WTC11 (cell line): ENCODE results near the gene HTR7. TPM values are rescaled to one million over a fixed set of nuclear protein-coding genes. Genes with fewer than 3 reads are reported as not detected.
A peak's percentile ranks its signal among the peaks of the same experiment; 100 is the strongest.

Source experiments
- ATAC-seq: fragments of 200-7000 bp; cut with Tn5 transposase; 2 replicates; pipeline ENCODE4 v1.10.0; 2021; ENCODE audit warnings: mild to moderate bottlenecking, moderate library complexity
- CTCF ChIA-PET: fragments of 300-600 bp; sonication (Branson Sonifier 250); formaldehyde crosslinking; loops from one replicate; lab custom pipeline; 2021; ENCODE audit warnings: antibody characterized with exemption; lab: Charles Lee
- POLR2A ChIA-PET: fragments of 350-600 bp; sonication (Branson Sonifier 250); formaldehyde crosslinking; loops from one replicate; lab custom pipeline; 2021; ENCODE audit warnings: antibody characterized with exemption; lab: Charles Lee
- DNase-seq: peaks from one replicate; pipeline ENCODE4 v3.0.0; 2021; ENCODE audit warnings: low spot score
- H3K27ac Mint-ChIP-seq: 2 replicates; pipeline ENCODE4 v1.8.0; 2021; ENCODE audit warnings: mixed read lengths
- H3K27me3 Mint-ChIP-seq: 2 replicates; pipeline ENCODE4 v1.8.0; 2021; ENCODE audit warnings: low read depth, mild to moderate bottlenecking, moderate library complexity, mixed read lengths
- H3K36me3 Mint-ChIP-seq: 2 replicates; pipeline ENCODE4 v1.8.0; 2021; ENCODE audit warnings: mixed read lengths
- H3K4me1 Mint-ChIP-seq: 2 replicates; pipeline ENCODE4 v1.8.0; 2022; ENCODE audit warnings: mixed read lengths
- H3K4me3 Mint-ChIP-seq: 2 replicates; pipeline ENCODE4 v1.8.0; 2021; ENCODE audit warnings: mild to moderate bottlenecking, moderate library complexity, mixed read lengths
- H3K9me3 Mint-ChIP-seq: 2 replicates; pipeline ENCODE4 v1.8.0; 2021; ENCODE audit warnings: mixed read lengths
- ATF6 ChIP-seq: sonication (generic); formaldehyde crosslinking; IDR thresholded peaks from 2 replicates; pipeline ENCODE4 v1.8.1; 2023; ENCODE audit warnings: mild to moderate bottlenecking, missing genetic modification reagents
- E2F5 ChIP-seq: sonication (generic); formaldehyde crosslinking; IDR thresholded peaks from 2 replicates; pipeline ENCODE4 v1.8.1; 2022; ENCODE audit warnings: mild to moderate bottlenecking, moderate library complexity, missing genetic modification reagents
- FOXK1 ChIP-seq: sonication (generic); formaldehyde crosslinking; IDR thresholded peaks from 2 replicates; pipeline ENCODE4 v1.8.0; 2022; ENCODE audit warnings: mild to moderate bottlenecking, moderate library complexity, missing genetic modification reagents
- FOXP1 ChIP-seq: sonication (generic); formaldehyde crosslinking; IDR thresholded peaks from 2 replicates; pipeline ENCODE4 v1.8.0; 2022; ENCODE audit warnings: missing genetic modification reagents, mild to moderate bottlenecking, moderate library complexity, borderline replicate concordance
- JUN ChIP-seq: sonication (generic); formaldehyde crosslinking; IDR thresholded peaks from 2 replicates; pipeline ENCODE4 v1.8.0; 2023; ENCODE audit warnings: mild to moderate bottlenecking, missing genetic modification reagents
- KAT7 ChIP-seq: sonication (generic); formaldehyde crosslinking; IDR thresholded peaks from 2 replicates; pipeline ENCODE4 v1.8.1; 2023; ENCODE audit warnings: missing genetic modification reagents, mild to moderate bottlenecking, borderline replicate concordance
- MLX ChIP-seq: sonication (generic); formaldehyde crosslinking; IDR thresholded peaks from 2 replicates; pipeline ENCODE4 v1.8.1; 2023; ENCODE audit warnings: mild to moderate bottlenecking, missing genetic modification reagents, moderate library complexity
- MYBL2 ChIP-seq: sonication (generic); formaldehyde crosslinking; IDR thresholded peaks from 2 replicates; pipeline ENCODE4 v1.8.1; 2023; ENCODE audit warnings: mild to moderate bottlenecking, moderate library complexity, missing genetic modification reagents
- NR2C2 ChIP-seq: sonication (generic); formaldehyde crosslinking; IDR thresholded peaks from 2 replicates; pipeline ENCODE4 v1.8.0; 2022; ENCODE audit warnings: mild to moderate bottlenecking, missing genetic modification reagents
- SMAD4 ChIP-seq: sonication (generic); formaldehyde crosslinking; IDR thresholded peaks from 2 replicates; pipeline ENCODE4 v1.8.0; 2022; ENCODE audit warnings: mild to moderate bottlenecking, missing genetic modification reagents
- STAT6 ChIP-seq: sonication (generic); formaldehyde crosslinking; conservative IDR thresholded peaks from 2 replicates; pipeline ENCODE4 v1.8.1; 2023; ENCODE audit warnings: mild to moderate bottlenecking, low read depth, missing genetic modification reagents, moderate library complexity
- ZBTB21 ChIP-seq: sonication (generic); formaldehyde crosslinking; IDR thresholded peaks from 2 replicates; pipeline ENCODE4 v1.8.1; 2023; ENCODE audit warnings: mild to moderate bottlenecking, missing genetic modification reagents, borderline replicate concordance
- ZNF423 ChIP-seq: fragments of 250-450 bp; sonication (Bioruptor Pico); IDR thresholded peaks from 2 replicates; pipeline ENCODE4 v2.1.2; 2022; ENCODE audit warnings: mild to moderate bottlenecking, moderate library complexity
- total RNA-seq: library from RNA; stranded (reverse); gene quantifications from 3 replicates; pipeline ENCODE4 v1.2.3, GENCODE V29; 2021
- TF ChIP-seq, protein P1 (sequence below): fragments of 250-450 bp; sonication (Bioruptor Pico); IDR thresholded peaks from 2 replicates; pipeline ENCODE4 v1.9.0; 2021; ENCODE audit warnings: mild to moderate bottlenecking, borderline replicate concordance

Gene HTR7
- total RNA-seq, 1 experiment from 2014 or later: 11.2 TPM

- no peak for TF ChIP-seq MLX (CRISPR knock-in tag)
These were observed 68.9 kb downstream of the HTR7 start (continued) for GRCh38 chr10:90788968-90789367.

GRCh38 chr10:90788199-90788491 lies 69.7 kb downstream of the HTR7 start:
- Mint-ChIP-seq H3K27ac (no peak overlapping the region), H3K4me1 (peaks cover 47% of the 10 kb centered on the region), H3K36me3 (no peaks in the 10 kb centered on the region), H3K27me3 (no peaks in the 10 kb centered on the region; the same call in 1 of the 2 replicates), H3K9me3 (no peaks in the 10 kb centered on the region), H3K4me3 (no peak overlapping the region)
- POLR2A ChIA-PET: interaction anchor here (0.6 kb wide), 1 partner anchor 29 kb away, joined by 4 read pairs; no protein-coding TSS in a partner anchor
- no peak for TF ChIP-seq FOXP1 (CRISPR knock-in tag)
- TF ChIP-seq E2F5 (CRISPR knock-in tag): no peak
- TF ChIP-seq STAT6 (CRISPR knock-in tag): no peak
- TF ChIP-seq JUN: no peak
- no peak for TF ChIP-seq MYBL2 (CRISPR knock-in tag)
- TF ChIP-seq NR2C2 (CRISPR knock-in tag): no peak
- no peak for TF ChIP-seq KAT7
- TF ChIP-seq ZBTB21 (CRISPR knock-in tag): no peak
- CTCF ChIA-PET: interaction anchor here (0.8 to 2.7 kb wide), 16 partner anchors 9 to 195 kb away, joined by 3 to 21 read pairs (median 6); no protein-coding TSS in a partner anchor
- ATAC-seq: no peak
- no peak for DNase-seq

GRCh38 chr10:90787393-90788198 lies 70.2 kb downstream of the HTR7 start:
- ChIA-PET CTCF (interaction anchor here (0.5 to 2.7 kb wide), 18 partner anchors 8 to 195 kb away, joined by 3 to 21 read pairs (median 5); no protein-coding TSS in a partner anchor), POLR2A (interaction anchor here (0.6 kb wide), 1 partner anchor 29 kb away, joined by 4 read pairs; no protein-coding TSS in a partner anchor)
- no peaks in the 10 kb centered on the region for H3K9me3 Mint-ChIP-seq
- DNase-seq (peak; percentile 50), ATAC-seq (peak; percentile 89)
- peaks cover 53% of the 10 kb centered on the region for H3K4me1 Mint-ChIP-seq
- no peak overlapping the region for H3K4me3 Mint-ChIP-seq
- no peaks in the 10 kb centered on the region for H3K27me3 Mint-ChIP-seq
- no peaks in the 10 kb centered on the region for H3K36me3 Mint-ChIP-seq
- no peak overlapping the region for H3K27ac Mint-ChIP-seq
- TF ChIP-seq FOXK1 (CRISPR knock-in tag) (no peak), ZBTB21 (CRISPR knock-in tag) (no peak), SMAD4 (CRISPR knock-in tag) (no peak), ZNF423 (CRISPR knock-in tag) (no peak), ATF6 (CRISPR knock-in tag) (no peak), KAT7 (no peak)
- TF ChIP-seq, protein P1, sequence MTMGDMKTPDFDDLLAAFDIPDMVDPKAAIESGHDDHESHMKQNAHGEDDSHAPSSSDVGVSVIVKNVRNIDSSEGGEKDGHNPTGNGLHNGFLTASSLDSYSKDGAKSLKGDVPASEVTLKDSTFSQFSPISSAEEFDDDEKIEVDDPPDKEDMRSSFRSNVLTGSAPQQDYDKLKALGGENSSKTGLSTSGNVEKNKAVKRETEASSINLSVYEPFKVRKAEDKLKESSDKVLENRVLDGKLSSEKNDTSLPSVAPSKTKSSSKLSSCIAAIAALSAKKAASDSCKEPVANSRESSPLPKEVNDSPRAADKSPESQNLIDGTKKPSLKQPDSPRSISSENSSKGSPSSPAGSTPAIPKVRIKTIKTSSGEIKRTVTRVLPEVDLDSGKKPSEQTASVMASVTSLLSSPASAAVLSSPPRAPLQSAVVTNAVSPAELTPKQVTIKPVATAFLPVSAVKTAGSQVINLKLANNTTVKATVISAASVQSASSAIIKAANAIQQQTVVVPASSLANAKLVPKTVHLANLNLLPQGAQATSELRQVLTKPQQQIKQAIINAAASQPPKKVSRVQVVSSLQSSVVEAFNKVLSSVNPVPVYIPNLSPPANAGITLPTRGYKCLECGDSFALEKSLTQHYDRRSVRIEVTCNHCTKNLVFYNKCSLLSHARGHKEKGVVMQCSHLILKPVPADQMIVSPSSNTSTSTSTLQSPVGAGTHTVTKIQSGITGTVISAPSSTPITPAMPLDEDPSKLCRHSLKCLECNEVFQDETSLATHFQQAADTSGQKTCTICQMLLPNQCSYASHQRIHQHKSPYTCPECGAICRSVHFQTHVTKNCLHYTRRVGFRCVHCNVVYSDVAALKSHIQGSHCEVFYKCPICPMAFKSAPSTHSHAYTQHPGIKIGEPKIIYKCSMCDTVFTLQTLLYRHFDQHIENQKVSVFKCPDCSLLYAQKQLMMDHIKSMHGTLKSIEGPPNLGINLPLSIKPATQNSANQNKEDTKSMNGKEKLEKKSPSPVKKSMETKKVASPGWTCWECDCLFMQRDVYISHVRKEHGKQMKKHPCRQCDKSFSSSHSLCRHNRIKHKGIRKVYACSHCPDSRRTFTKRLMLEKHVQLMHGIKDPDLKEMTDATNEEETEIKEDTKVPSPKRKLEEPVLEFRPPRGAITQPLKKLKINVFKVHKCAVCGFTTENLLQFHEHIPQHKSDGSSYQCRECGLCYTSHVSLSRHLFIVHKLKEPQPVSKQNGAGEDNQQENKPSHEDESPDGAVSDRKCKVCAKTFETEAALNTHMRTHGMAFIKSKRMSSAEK (CRISPR knock-in tag): no peak
